A673 (cell line): ENCODE measurements around the gene TRPM3.

Experiments used
- EZH2 ChIP-seq: fragments of 200-600 bp; sonication (generic); IDR thresholded peaks from 2 replicates; pipeline ENCODE4 v1.6.1; 2017; ENCODE audit warnings: borderline replicate concordance, low read depth, mild to moderate bottlenecking, mixed read lengths, antibody characterized with exemption, low read length; ENCODE audit not compliant: poor library complexity, severe bottlenecking
- TF ChIP-seq, protein P1 (sequence below): fragments of 300-800, 200-600 bp; sonication (generic); conservative IDR thresholded peaks from 2 replicates; pipeline ENCODE4 v1.5.1; 2017; ENCODE audit warnings: low read depth, mild to moderate bottlenecking, antibody characterized with exemption, low read length, moderate library complexity, mixed read lengths

DNA sequence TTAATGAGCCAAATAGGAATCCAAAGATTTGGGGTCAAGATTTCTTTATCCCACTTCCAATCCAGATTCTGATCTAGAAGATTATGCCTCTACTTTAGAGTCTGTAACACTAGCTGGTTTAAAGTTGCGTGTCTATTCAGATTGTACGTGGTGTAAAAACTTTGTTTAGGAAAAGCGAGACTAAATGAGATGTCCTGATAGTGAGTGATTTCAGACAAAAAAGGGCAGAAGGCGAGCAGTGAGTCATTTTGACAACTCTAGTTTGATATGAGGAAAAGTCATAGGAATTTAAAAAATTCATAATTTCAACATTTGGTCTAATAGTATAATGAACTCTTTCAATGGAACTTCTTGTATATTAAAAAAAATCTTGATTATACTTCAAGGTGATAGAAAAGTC lies 587.4 kb downstream of the TRPM3 start:
- TF ChIP-seq, protein P1, sequence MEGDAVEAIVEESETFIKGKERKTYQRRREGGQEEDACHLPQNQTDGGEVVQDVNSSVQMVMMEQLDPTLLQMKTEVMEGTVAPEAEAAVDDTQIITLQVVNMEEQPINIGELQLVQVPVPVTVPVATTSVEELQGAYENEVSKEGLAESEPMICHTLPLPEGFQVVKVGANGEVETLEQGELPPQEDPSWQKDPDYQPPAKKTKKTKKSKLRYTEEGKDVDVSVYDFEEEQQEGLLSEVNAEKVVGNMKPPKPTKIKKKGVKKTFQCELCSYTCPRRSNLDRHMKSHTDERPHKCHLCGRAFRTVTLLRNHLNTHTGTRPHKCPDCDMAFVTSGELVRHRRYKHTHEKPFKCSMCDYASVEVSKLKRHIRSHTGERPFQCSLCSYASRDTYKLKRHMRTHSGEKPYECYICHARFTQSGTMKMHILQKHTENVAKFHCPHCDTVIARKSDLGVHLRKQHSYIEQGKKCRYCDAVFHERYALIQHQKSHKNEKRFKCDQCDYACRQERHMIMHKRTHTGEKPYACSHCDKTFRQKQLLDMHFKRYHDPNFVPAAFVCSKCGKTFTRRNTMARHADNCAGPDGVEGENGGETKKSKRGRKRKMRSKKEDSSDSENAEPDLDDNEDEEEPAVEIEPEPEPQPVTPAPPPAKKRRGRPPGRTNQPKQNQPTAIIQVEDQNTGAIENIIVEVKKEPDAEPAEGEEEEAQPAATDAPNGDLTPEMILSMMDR: no peak
- TF ChIP-seq EZH2: no peak
